ENCODE data around the gene SP4. TPM values are rescaled to one million over a fixed set of nuclear protein-coding genes. Genes with fewer than 3 reads are reported as not detected.

Gene SP4
- total RNA-seq, 1 experiment from 2014 or later, result 4.7 TPM

- H3K4me3 ChIP-seq, result peak overlapping the region; percentile 87
- no peak for DNase-seq
- H3K27me3 ChIP-seq, result no peaks in the 10 kb centered on the region
- H3K36me3 ChIP-seq, result no peaks in the 10 kb centered on the region
- no peaks in the 10 kb centered on the region for H3K9me3 ChIP-seq
Observed at GRCh38 chr7:21428659-21428941, 717 bp downstream of the SP4 start.

DNA sequence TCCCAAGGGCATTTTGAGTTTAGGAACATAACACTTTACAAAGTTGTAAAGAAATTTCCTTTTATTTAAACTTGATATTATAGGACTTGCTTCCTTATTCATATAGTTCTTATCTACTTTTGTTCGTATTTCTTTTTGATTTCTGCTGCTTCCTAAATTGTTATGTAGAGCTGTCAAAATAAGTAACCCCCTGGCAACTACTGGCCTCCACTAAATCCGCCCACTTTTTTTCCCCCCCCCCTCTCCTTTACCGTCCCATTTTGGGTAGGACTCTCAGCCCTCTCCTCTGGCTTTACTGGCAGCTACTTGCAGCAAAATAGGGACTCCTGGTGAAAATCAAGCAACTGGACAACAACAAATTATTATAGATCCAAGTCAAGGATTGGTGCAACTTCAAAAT is 1.1 kb downstream of the SP4 start:
- Histone ChIP-seq H3K36me3 (no peaks in the 10 kb centered on the region), H3K9me3 (no peaks in the 10 kb centered on the region), H3K27me3 (no peaks in the 10 kb centered on the region), H3K4me3 (peak overlapping the region; percentile 87)
- DNase-seq, result no peak

GRCh38 chr7:21429786-21430574 is 2.1 kb downstream of the SP4 start:
- no peak for DNase-seq
- Histone ChIP-seq H3K36me3 (no peaks in the 10 kb centered on the region), H3K4me3 (no peak overlapping the region), H3K9me3 (no peaks in the 10 kb centered on the region), H3K27me3 (no peaks in the 10 kb centered on the region)

- Histone ChIP-seq H3K4me3 (no peak overlapping the region), H3K36me3 (no peaks in the 10 kb centered on the region), H3K27me3 (no peaks in the 10 kb centered on the region), H3K9me3 (no peaks in the 10 kb centered on the region)
- no peak for DNase-seq
Observed at GRCh38 chr7:21430575-21430954, 2.7 kb downstream of the SP4 start.

- no peak for DNase-seq
- H3K9me3 ChIP-seq, result no peaks in the 10 kb centered on the region
- H3K4me3 ChIP-seq, result no peak overlapping the region
- no peaks in the 10 kb centered on the region for H3K36me3 ChIP-seq
- H3K27me3 ChIP-seq, result no peaks in the 10 kb centered on the region
Observed at GRCh38 chr7:21443149-21443841, 15.4 kb downstream of the SP4 start.

- DNase-seq, result no peak
- Histone ChIP-seq H3K36me3 (peaks cover 3% of the 10 kb centered on the region; the same call in 1 of the 2 replicates), H3K4me3 (no peak overlapping the region), H3K27me3 (no peaks in the 10 kb centered on the region), H3K9me3 (peaks cover 12% of the 10 kb centered on the region)
Observed at GRCh38 chr7:21448974-21449373, 21.1 kb downstream of the SP4 start.

DNA sequence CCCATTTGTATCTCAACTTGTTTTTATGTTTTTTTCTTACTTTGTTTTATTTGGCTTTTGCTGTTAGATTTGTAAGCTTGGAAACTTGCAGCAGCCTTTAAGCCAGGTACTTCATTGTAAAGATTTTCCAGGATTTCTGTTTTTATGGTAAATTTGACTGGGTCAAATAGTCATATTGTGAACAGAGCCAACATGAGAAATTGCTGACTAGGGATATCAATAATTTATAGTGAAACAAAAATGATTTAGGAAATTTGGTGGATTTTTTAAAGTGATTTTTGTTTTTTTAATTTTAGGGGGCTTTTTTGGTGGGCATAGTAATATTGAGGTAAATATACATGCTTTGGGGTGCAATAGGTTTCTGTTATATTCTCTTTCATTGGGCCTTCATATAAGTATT is 22.2 kb downstream of the SP4 start:
- Histone ChIP-seq H3K36me3 (peaks cover 3% of the 10 kb centered on the region; the same call in 1 of the 2 replicates), H3K4me3 (no peak overlapping the region), H3K9me3 (peaks cover 18% of the 10 kb centered on the region), H3K27me3 (no peaks in the 10 kb centered on the region)
- no peak for DNase-seq

DNA sequence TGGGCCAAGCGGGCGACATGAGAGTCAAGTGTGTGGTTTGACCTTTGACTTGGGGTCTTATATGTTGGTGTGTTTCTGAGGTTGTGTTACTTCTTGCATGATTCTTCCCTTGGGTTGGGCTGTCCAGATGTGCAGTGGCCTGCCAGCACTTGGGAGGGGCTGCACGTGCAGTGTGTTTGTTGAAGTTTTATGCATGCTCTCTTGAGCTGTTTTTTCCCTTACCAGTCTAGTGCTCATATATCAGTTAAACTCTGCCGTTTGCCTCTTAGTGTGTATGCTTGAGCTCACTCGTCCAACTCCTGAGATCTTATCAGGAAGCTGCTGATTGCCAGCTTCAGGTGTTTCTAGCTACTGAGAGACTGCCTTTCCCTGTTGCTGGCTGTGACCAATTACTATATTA is 23.1 kb downstream of the SP4 start:
- no peak for DNase-seq
- Histone ChIP-seq H3K4me3 (no peak overlapping the region), H3K36me3 (peaks cover 5% of the 10 kb centered on the region; the same call in 1 of the 2 replicates), H3K27me3 (no peaks in the 10 kb centered on the region), H3K9me3 (peaks cover 18% of the 10 kb centered on the region)

GRCh38 chr7:21454182-21454581 is 26.3 kb downstream of the SP4 start:
- Histone ChIP-seq H3K36me3 (peaks cover 5% of the 10 kb centered on the region; the same call in 1 of the 2 replicates), H3K9me3 (peaks cover 18% of the 10 kb centered on the region), H3K4me3 (no peak overlapping the region), H3K27me3 (no peaks in the 10 kb centered on the region)
- DNase-seq, result no peak

DNA sequence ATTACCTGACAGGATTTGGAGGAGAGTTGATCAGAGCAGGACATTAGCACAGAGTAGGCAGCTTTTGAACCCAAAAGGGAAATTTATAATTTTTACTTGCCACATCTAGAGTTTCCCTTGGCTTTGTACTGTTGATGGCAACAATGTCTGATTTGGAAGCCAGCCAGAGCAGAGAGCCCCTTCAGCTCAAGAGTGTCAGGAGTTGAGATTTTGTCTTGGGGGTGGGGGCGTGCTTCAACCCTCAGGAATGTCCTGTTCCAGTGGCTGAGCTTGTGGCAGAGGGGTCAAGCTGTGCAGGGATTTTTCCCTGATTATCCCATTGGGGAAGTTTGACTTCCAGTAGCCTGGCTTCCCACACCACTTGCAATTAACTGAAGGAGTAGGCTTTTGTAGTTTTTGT is 27.0 kb downstream of the SP4 start:
- Histone ChIP-seq H3K27me3 (no peaks in the 10 kb centered on the region), H3K36me3 (peaks cover 5% of the 10 kb centered on the region; the same call in 1 of the 2 replicates), H3K4me3 (no peak overlapping the region), H3K9me3 (peaks cover 18% of the 10 kb centered on the region)
- DNase-seq, result no peak

- DNase-seq, result no peak
- Histone ChIP-seq H3K27me3 (no peaks in the 10 kb centered on the region), H3K36me3 (peaks cover 3% of the 10 kb centered on the region; the same call in 1 of the 2 replicates), H3K4me3 (no peak overlapping the region), H3K9me3 (no peaks in the 10 kb centered on the region)
Observed at GRCh38 chr7:21461282-21461681, 33.4 kb downstream of the SP4 start.

- Histone ChIP-seq H3K9me3 (no peaks in the 10 kb centered on the region), H3K4me3 (no peak overlapping the region), H3K27me3 (no peaks in the 10 kb centered on the region), H3K36me3 (peaks cover 3% of the 10 kb centered on the region; the same call in 1 of the 2 replicates)
- no peak for DNase-seq
Observed at GRCh38 chr7:21462081-21462480, 34.2 kb downstream of the SP4 start.

- DNase-seq, result no peak
- no peaks in the 10 kb centered on the region for H3K27me3 ChIP-seq
- no peak overlapping the region for H3K4me3 ChIP-seq
- peaks cover 3% of the 10 kb centered on the region; the same call in 1 of the 2 replicates for H3K36me3 ChIP-seq
- no peaks in the 10 kb centered on the region for H3K9me3 ChIP-seq
Observed at GRCh38 chr7:21463524-21463923, 35.6 kb downstream of the SP4 start.

GRCh38 chr7:21468969-21469368 is 41.1 kb downstream of the SP4 start:
- H3K36me3 ChIP-seq, result no peaks in the 10 kb centered on the region
- no peak for DNase-seq
- no peaks in the 10 kb centered on the region for H3K9me3 ChIP-seq
- H3K4me3 ChIP-seq, result no peak overlapping the region
- H3K27me3 ChIP-seq, result no peaks in the 10 kb centered on the region

- DNase-seq, result no peak
- Histone ChIP-seq H3K4me3 (no peak overlapping the region), H3K27me3 (no peaks in the 10 kb centered on the region), H3K36me3 (no peaks in the 10 kb centered on the region), H3K9me3 (no peaks in the 10 kb centered on the region)
Observed at GRCh38 chr7:21469894-21470293, 42.0 kb downstream of the SP4 start.

DNA sequence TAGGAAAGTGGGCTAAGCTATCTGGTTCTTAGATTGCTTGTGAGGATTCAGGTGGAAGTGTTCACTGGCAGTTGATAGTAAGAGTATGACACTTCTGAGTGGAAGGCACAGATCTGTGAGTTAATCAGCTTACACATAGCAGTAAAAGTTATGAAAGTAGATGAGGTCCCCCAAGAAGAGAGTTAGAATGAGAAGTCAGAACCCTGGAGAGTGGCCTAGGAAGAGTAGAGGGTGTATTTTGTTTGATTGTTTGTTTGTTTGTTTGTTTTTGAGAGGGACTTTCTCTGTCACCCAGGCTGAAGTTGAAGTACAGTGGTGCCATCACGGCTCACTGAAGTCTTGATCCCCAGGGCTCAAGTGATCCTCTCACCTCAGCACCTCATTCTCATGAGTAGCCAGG is 44.1 kb downstream of the SP4 start:
- Histone ChIP-seq H3K9me3 (no peaks in the 10 kb centered on the region), H3K36me3 (no peaks in the 10 kb centered on the region), H3K27me3 (no peaks in the 10 kb centered on the region), H3K4me3 (no peak overlapping the region)
- DNase-seq, result no peak

GRCh38 chr7:21476429-21476828 is 48.5 kb downstream of the SP4 start:
- H3K4me3 ChIP-seq, result no peak overlapping the region
- H3K9me3 ChIP-seq, result no peaks in the 10 kb centered on the region
- DNase-seq, result no peak
- H3K27me3 ChIP-seq, result no peaks in the 10 kb centered on the region
- H3K36me3 ChIP-seq, result no peaks in the 10 kb centered on the region
